Esophagus squamous epithelium (tissue), 5 donors: ENCODE measurements around the gene ATP6AP1. TPM values are rescaled to one million over a fixed set of nuclear protein-coding genes. Genes with fewer than 3 reads are reported as not detected.
A peak's percentile ranks its signal among the peaks of the same experiment; 100 is the strongest.
"Not testable (repeated sequence)": the region's sequence is repeated elsewhere in the genome, so short reads cannot be mapped to it uniquely, and the experiment has no call there.

Experiments
- DNase-seq: peaks from one replicate; lab custom pipeline; 2025; lab: John Stamatoyannopoulos, UW
- H3K27ac ChIP-seq, 4 donors: fragments of 200-600 bp; sonication (generic); one replicate each; pipeline ENCODE4 v1.5.1; 2016 to 2019; ENCODE audit warnings: mild to moderate bottlenecking in 1 of 4
- H3K27me3 ChIP-seq, 4 donors: fragments of 200-600 bp; sonication (generic); 1 replicate in 3 of 4; 2 replicates in 1 of 4; pipeline versions ENCODE4 v1.5.1 to v1.6.0; 2017 to 2021; ENCODE audit warnings: antibody characterized with exemption in 1 of 4
- H3K36me3 ChIP-seq, 3 donors: fragments of 200-600 bp; sonication (generic); one replicate each; pipeline ENCODE4 v1.5.1; 2016 to 2019
- H3K4me1 ChIP-seq, 3 donors: fragments of 200-600 bp; sonication (generic); one replicate each; pipeline ENCODE4 v1.5.1; 2017 to 2019
- H3K4me3 ChIP-seq, 4 donors: fragments of 200-600 bp; sonication (generic); 1 replicate in 3 of 4; 2 replicates in 1 of 4; pipeline ENCODE4 v1.5.1; 2016 to 2019; ENCODE audit warnings: mild to moderate bottlenecking in 2 of 4, moderate library complexity in 1 of 4
- H3K9me3 ChIP-seq, 3 donors: fragments of 200-600 bp; sonication (generic); one replicate each; pipeline ENCODE4 v1.5.1; 2016 to 2019
- POLR2A ChIP-seq, 4 donors: fragments of 450-650 bp; IDR thresholded peaks; one replicate each; pipeline ENCODE4 v1.6.1; 2017; ENCODE audit warnings: antibody characterized with exemption in 4 of 4, mild to moderate bottlenecking in 4 of 4, moderate library complexity in 3 of 4
- WGBS, 2 donors: methylation state at CpG; one replicate each; pipeline ENCODE4 v1.1.5; 2018; 5-methylcytosine and 5-hydroxymethylcytosine counted together
- intact Hi-C: fragments of 100-400 bp; cut with DNase I; formaldehyde crosslinking; loops from one replicate; pipeline ENCODE4 v1.15.0; 2022
- total RNA-seq, 4 donors: library from RNA; depleted of rRNA; stranded (reverse); fragments of >200 nt; gene quantifications; one replicate each; pipeline ENCODE4 v1.1.0, GENCODE V29; 2016
- TF ChIP-seq, protein P1 (sequence below), 6 experiments: fragments of 450-650 bp in 4 of 6; fragments of 200-600 bp in 2 of 6; sonication (generic) in 2 of 6; IDR thresholded peaks; one replicate each; pipeline ENCODE4 v1.5.1; 2016 to 2019; ENCODE audit warnings: antibody characterized with exemption in 6 of 6, mild to moderate bottlenecking in 4 of 6, moderate library complexity in 4 of 6
- donor health status: DM: yes; HTN: yes; CAD: no.

The ATP6AP1 gene
- total RNA-seq, 4 donors from 2014 or later, result 28.5 to 83.8 (median 37.2) TPM

DNA sequence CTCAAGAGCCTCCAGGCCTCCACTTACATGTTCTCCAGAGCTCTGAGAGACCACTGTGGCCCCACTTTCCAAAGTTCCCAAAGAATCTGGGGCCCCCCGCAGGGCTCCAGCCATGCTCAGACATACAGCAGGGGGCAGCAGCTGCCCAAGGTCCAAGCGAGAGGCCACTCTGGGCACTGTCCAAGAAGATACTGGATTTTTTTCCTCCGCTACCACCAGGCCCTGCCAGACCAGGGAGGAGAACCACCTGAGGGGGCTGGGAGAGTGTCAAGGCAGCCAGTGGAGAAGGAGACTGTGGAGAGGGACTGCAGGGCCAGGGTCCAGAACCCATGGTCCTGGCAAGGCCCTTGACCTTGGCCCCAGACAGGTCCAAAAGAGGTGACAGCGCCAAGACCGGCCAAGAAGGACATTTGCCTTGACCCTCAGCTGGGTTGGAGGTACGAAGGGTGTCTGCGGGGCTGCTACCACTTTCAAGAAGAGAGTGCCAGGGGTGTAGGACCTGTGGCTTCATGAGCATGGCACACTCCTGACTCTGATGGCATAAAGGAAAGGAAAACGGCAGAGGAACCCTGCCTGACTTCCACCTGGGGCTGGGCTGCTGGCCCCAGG lies 44.1 kb upstream of the ATP6AP1 start:
- WGBS, 2 donors, result 64% methylated on average over 5 of the region's 8 CpGs; no CpG with 5 or more reads in 1 of the 2 donors
- Histone ChIP-seq H3K27ac (no peak overlapping the region), H3K9me3 (no peaks in the 10 kb centered on the region), H3K36me3 (peaks cover 0 to 17% (median 0%) of the 10 kb centered on the region in 3 donors), H3K4me3 (no peak overlapping the region), H3K4me1 (peaks cover 10 to 22% (median 10%) of the 10 kb centered on the region in 3 donors), H3K27me3 (no peaks in the 10 kb centered on the region)
- TF ChIP-seq, protein P1, sequence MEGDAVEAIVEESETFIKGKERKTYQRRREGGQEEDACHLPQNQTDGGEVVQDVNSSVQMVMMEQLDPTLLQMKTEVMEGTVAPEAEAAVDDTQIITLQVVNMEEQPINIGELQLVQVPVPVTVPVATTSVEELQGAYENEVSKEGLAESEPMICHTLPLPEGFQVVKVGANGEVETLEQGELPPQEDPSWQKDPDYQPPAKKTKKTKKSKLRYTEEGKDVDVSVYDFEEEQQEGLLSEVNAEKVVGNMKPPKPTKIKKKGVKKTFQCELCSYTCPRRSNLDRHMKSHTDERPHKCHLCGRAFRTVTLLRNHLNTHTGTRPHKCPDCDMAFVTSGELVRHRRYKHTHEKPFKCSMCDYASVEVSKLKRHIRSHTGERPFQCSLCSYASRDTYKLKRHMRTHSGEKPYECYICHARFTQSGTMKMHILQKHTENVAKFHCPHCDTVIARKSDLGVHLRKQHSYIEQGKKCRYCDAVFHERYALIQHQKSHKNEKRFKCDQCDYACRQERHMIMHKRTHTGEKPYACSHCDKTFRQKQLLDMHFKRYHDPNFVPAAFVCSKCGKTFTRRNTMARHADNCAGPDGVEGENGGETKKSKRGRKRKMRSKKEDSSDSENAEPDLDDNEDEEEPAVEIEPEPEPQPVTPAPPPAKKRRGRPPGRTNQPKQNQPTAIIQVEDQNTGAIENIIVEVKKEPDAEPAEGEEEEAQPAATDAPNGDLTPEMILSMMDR (IDR thresholded peaks at IDR 0.05), result peak in 2 of 6 experiments; percentile 3 to 20
- no peak for TF ChIP-seq POLR2A (IDR thresholded peaks at IDR 0.05)
- intact Hi-C loops, result no loop called here
- no peak for DNase-seq

DNA sequence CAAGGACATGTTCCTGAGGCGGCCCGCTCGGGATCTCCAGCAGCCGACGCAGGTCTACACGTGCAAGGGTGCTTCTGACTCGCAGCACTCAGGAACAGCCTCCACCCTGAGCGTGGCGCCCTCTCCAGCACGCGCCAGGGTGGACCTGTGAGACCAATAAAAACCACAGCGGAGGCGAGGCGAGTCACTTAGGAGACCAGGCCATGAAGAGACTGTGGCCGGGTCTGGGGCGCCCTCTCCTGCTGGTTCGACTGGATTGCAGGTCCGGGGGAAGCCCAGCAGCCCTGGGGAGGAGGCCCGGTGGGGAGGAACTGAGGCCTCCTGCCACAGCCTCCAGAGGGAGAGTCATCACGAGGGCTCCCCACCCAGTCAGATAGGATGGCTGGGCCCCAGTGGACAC lies 40.4 kb upstream of the ATP6AP1 start:
- H3K36me3 ChIP-seq, H3K4me1 ChIP-seq, intact Hi-C loops, H3K27ac ChIP-seq, H3K27me3 ChIP-seq, H3K9me3 ChIP-seq, H3K4me3 ChIP-seq, DNase-seq: not testable (repeated sequence)
- no CpG with 5 or more reads among the region's 20 CpGs for whole genome bisulfite sequencing, 2 donors

DNA sequence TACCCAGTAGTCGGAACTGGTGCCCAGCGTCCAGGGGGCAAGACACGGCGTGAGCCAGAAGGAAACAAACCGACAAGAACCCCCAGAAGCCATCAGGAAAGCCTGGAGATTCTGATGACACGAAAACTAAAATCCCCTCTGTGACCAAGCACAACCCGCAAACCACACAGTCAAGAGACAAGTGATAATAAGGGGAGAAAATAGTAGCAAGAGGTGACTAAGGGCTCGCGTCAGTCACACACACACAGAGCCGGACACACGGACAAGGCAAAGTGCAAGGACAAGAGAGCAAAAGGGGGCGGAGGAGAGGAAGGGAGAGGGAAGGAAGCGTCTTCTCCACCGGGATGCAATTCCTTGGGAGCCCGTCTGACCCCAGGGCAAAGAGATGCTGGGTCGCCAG lies 39.8 kb upstream of the ATP6AP1 start:
- not testable (repeated sequence) for H3K9me3 ChIP-seq
- WGBS, 2 donors, result no CpG with 5 or more reads among the region's 16 CpGs

DNA sequence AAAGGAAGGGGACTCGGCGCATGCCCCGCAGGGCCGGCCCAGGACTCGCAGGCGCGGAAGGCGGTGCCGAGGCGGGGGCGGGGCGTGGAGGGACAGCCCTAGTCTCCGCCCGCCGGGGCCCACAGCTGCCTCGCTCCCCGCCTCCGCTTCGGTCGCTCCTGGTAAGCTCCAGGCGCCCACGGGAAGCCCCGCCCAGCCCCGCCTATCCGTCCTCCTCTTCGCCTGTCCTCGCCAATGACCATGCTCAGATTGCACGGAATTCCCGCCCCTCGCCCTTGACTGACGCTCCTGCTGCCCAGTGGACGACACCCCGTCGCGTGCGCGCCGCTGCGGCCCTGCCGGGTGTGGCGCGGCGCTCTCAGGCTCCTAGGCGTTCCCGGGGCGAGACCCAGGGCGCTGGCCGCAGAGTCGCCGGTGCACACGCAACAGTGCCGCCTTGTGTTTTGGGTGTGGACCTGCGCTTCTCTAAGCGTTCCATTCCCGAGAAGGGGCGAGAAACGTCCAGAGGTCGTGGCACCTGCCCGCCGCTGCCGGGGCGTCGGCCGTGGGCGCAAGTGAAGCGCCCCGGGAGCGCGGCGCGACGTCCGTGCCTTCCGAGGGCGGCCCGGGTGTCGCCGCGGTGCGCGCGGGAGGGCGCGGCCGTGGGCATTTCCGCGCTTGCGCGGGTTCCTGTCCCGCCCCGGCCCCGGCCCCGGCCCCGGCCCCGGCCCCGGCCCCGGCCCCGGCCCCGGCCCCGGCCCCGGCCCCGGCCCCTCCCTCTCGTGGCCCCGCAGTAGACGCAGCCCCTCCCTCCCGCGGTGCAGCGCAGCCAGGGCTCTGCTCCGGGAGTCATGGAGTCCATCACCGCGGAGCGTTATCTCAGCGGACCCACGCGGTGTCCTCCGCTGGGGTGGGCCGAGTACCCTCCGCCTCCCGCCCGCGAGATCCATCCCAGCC lies 38.4 kb upstream of the ATP6AP1 start:
- intact Hi-C loops, H3K36me3 ChIP-seq, H3K9me3 ChIP-seq, H3K4me1 ChIP-seq, DNase-seq, H3K27me3 ChIP-seq: not testable (repeated sequence)
- Histone ChIP-seq H3K27ac (peak overlapping the region in 3 of 4 donors; percentile 69 to 89 (median 83)), H3K4me3 (peak overlapping the region in 2 of 4 donors; percentile 38 to 58)
- no CpG with 5 or more reads among the region's 121 CpGs for WGBS, 2 donors

More for the DNA sequence above, 39.8 kb upstream of the ATP6AP1 start:
- H3K27me3 ChIP-seq, H3K4me3 ChIP-seq, DNase-seq, H3K27ac ChIP-seq, H3K4me1 ChIP-seq, intact Hi-C loops, H3K36me3 ChIP-seq: not testable (repeated sequence)

DNA sequence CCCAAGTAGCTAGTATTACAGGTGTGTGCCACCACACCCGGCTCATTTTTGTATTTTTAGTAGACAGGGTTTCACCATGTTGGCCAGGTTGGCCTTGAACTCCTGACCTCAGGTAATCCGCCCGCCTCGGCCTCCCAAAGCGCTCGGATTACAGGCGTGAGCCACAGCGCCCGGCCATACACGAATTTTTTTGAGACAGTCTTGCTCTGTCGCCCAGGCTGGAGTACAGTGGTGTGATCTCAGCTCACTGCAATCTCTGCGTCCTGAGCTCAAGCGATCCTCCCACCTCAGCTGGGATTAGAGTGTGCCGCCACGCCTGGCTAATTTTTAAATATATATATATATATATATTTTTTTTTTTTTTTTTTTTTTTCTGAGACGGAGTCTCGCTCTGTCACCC lies 32.1 kb upstream of the ATP6AP1 start:
- Histone ChIP-seq H3K4me1 (peaks cover 5 to 38% (median 9%) of the 10 kb centered on the region in 3 donors), H3K27ac (peak overlapping the region in 1 of 4 donors; percentile 99), H3K36me3 (peaks cover 10 to 24% (median 14%) of the 10 kb centered on the region in 3 donors), H3K4me3 (peak overlapping the region in 1 of 4 donors; percentile 72)
- H3K27me3 ChIP-seq, DNase-seq, intact Hi-C loops, H3K9me3 ChIP-seq: not testable (repeated sequence)
- 83 to 94% methylated on average over 8 to 17 of the region's 17 CpGs for WGBS, 2 donors

DNA sequence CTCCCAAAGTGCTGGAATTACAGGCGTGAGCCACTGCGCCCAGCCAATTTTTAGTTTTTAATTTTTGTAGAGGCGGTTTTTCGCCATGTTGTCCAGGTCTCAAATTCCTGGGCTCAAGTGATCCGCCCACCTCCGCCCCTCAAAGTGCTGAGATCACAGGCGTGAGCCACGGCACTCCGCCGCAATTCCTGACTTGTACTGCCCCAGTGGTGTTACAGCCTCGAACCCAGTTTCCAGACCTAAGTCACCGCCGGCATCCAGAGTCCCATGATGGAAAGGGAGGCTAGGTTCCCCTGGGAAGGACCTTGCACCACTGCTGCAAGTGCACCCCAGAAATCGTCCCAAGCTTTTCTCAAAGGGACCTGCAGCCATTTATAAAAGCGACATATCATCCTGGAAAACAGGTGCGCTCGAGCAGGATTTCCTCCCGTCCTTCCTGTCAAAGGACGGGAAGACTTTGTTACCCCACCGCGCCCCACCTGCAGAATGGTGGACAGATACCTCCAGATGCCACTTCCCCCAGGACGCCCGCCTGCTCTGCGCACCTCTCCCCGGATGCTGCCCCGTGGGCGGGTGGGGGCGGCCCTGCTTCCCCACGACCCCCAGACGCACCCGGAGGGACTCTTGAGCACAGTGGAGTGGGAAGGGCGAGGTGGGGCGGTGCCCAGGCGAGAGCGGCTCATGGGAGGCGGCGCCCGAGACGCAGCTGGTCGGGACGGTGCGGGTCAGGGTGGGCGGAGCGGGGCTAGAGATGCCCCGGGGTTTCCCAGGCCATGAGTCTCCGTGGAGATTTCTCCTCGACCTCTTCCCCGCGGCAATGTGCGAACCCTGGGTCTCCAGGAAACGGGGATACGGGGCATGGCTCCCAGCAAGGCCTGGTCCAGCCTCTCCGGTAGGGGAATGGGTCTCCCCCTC lies 31.2 kb upstream of the ATP6AP1 start:
- Histone ChIP-seq H3K36me3 (peaks cover 10 to 25% (median 14%) of the 10 kb centered on the region in 3 donors), H3K27me3 (no peaks in the 10 kb centered on the region), H3K4me3 (peak overlapping the region; percentile 67 to 76 (median 72)), H3K4me1 (peaks cover 7 to 47% (median 9%) of the 10 kb centered on the region in 3 donors), H3K27ac (peak overlapping the region; percentile 95 to 99 (median 97)), H3K9me3 (no peaks in the 10 kb centered on the region)
- TF ChIP-seq POLR2A (IDR thresholded peaks at IDR 0.05), result no peak
- TF ChIP-seq, protein P1 (IDR thresholded peaks at IDR 0.05), result no peak
- intact Hi-C loops, result no loop called here
- no peak for DNase-seq
- WGBS, 2 donors, result 21 to 70% methylated on average over 2 to 4 of the region's 53 CpGs
